Kidney epithelial cell (primary cell): ENCODE measurements around the gene WNT11. TPM values are rescaled to one million over a fixed set of nuclear protein-coding genes. Genes with fewer than 3 reads are reported as not detected.

Experiments
- DNase-seq: peaks from one replicate; pipeline ENCODE4 v3.0.0-alpha.2; 2010; ENCODE audit warnings: low read depth
- H3K27me3 ChIP-seq: 2 replicates; pipeline ENCODE4 v1.6.0; 2011; ENCODE audit warnings: low read length; ENCODE audit not compliant: control insufficient read depth, insufficient read depth
- H3K36me3 ChIP-seq: 2 replicates; pipeline ENCODE4 v1.5.1; 2011; ENCODE audit warnings: low read length; ENCODE audit not compliant: control insufficient read depth, insufficient read depth
- H3K4me3 ChIP-seq: 2 replicates; pipeline ENCODE4 v1.5.1; 2011; ENCODE audit warnings: low read depth, mild to moderate bottlenecking, control low read depth, low read length
- total RNA-seq: library from RNA; depleted of rRNA; stranded (reverse); fragments of >200 nt; gene quantifications from 2 replicates; pipeline ENCODE4 v1.2.3, GENCODE V29; 2015
- TF ChIP-seq, protein P1 (sequence below): IDR thresholded peaks from 2 replicates; pipeline ENCODE4 v1.5.1; 2011; ENCODE audit warnings: mild to moderate bottlenecking, moderate library complexity, low read length, control low read depth, inconsistent platforms; ENCODE audit not compliant: insufficient read depth, poor library complexity, severe bottlenecking

Gene WNT11
- total RNA-seq, 1 donor from 2014 or later, result 0.21 TPM

DNA sequence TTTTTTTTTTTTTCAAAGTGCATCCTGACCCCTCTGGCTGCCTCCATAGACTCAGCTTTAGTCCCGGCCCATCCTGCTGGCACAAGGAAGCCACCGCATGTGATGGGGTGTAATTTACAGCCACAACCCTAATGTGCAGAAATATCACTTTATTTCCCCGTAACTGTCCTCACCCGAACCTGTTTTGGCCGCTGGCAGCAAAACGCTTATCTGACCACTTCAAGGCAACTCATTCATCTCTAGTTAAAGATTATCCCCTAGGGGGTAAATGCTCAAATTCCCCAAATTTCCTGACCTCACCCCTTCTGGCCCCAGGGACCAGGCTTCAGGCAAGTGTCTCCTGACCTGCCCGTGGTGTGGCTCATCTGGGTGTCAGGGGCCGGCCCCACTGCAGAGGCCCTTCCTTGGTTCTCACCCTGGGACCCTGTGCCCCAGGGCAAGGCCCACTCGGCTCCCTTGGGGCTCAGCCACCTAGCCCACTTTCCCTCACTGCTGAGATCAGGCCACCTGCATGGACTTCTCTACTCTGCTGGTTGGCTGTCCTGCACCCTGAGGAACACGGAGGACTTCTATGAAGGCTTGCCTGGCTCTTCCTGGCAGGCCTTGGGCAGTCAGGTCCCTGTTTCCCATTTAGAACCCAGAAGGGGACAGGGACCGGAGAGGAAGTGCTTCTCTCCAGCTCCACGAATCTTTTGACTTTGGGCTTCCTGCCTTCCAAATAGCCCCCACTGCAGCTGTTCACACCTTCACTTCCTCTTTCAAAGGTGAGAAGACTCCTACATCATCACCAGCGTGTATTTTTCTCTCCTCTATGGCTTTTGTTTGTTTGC, 53.3 kb downstream of the WNT11 start:
- Histone ChIP-seq H3K27me3 (peaks cover 3% of the 10 kb centered on the region), H3K4me3 (no peak overlapping the region), H3K36me3 (no peaks in the 10 kb centered on the region)
- no peak for DNase-seq
- TF ChIP-seq, protein P1, sequence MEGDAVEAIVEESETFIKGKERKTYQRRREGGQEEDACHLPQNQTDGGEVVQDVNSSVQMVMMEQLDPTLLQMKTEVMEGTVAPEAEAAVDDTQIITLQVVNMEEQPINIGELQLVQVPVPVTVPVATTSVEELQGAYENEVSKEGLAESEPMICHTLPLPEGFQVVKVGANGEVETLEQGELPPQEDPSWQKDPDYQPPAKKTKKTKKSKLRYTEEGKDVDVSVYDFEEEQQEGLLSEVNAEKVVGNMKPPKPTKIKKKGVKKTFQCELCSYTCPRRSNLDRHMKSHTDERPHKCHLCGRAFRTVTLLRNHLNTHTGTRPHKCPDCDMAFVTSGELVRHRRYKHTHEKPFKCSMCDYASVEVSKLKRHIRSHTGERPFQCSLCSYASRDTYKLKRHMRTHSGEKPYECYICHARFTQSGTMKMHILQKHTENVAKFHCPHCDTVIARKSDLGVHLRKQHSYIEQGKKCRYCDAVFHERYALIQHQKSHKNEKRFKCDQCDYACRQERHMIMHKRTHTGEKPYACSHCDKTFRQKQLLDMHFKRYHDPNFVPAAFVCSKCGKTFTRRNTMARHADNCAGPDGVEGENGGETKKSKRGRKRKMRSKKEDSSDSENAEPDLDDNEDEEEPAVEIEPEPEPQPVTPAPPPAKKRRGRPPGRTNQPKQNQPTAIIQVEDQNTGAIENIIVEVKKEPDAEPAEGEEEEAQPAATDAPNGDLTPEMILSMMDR, result no peak

DNA sequence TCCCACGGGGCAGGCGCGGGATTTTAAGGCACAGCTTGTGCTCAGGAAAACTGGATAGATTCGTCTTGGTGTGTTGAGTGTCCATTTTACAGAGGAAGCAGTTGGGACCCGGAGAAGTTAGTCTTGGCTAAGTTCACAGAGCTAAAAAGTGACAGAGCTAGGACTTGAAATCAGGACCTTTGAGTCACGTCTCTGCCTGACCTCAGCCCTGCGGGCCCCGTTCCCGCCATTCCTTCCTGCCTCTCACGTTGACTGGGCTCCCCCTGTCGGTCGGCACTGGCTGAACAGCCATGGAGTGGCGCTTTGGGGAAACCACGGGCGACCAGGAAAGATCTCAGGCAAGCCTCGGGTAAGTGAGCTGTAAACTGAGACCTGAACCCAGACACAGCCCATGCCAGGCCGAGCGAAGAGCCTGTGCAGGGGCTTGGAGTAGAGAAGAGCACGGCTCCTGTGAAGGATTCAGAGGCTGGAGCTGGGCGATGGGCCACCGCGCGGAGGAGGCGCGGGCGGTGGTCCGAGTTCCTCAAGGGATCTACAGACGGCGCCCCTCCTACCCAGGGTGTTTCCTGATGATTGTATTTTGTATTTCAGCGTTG, 54.1 kb downstream of the WNT11 start:
- peak; percentile 31 for DNase-seq
- Histone ChIP-seq H3K4me3 (peak overlapping the region; percentile 5), H3K27me3 (peaks cover 3% of the 10 kb centered on the region), H3K36me3 (no peaks in the 10 kb centered on the region)
- TF ChIP-seq, protein P1, result peak; percentile 98

DNA sequence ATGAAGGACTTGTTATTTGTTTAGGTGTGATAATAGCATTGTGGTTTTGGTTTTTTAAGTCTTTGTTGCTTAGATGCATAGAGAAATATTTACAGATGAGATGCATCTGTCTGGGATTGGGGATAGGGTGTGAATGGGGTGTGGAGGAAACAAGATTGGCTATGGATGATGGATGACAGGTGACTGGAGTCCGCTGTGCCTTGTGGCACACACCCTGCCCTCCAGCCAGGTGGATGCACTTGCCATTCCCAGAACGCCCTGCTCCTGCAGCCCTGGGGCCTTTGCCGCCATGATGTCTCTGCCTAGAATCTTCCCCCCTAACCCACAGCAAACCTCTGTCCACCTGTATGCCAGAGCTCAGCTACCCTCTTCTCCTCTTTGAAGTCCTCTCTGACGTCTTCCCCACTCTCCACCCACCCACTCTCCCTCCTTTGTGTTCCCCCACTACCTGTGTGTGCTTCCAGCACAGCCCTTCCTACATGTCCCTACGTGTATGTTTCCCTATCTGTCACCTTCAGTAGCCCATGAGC, 54.7 kb downstream of the WNT11 start:
- Histone ChIP-seq H3K27me3 (peaks cover 3% of the 10 kb centered on the region), H3K4me3 (no peak overlapping the region), H3K36me3 (no peaks in the 10 kb centered on the region)
- DNase-seq, result no peak
- TF ChIP-seq, protein P1, result no peak

DNA sequence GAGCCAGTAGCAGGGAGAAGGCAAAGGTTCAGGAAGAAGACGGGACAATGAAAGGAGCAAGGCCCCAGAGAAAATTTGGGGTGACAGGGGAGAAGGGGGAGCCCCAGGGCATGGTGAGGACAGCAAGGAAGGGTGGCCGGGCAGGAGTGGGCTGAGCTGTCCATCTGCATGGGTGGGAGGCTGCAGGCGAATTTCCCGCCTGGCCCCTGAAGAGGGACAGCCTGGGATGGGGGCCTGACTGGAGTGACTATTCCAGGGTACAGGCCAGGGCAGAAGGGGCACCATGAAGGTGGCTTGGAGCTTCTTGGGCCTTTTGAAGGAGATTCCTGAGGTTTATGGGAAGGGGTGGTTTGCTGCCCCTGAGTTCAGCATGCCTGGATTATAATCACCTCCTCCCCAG, 56.2 kb downstream of the WNT11 start:
- DNase-seq, result no peak
- TF ChIP-seq, protein P1, result no peak
- Histone ChIP-seq H3K36me3 (no peaks in the 10 kb centered on the region), H3K27me3 (peaks cover 3% of the 10 kb centered on the region), H3K4me3 (no peak overlapping the region)

DNA sequence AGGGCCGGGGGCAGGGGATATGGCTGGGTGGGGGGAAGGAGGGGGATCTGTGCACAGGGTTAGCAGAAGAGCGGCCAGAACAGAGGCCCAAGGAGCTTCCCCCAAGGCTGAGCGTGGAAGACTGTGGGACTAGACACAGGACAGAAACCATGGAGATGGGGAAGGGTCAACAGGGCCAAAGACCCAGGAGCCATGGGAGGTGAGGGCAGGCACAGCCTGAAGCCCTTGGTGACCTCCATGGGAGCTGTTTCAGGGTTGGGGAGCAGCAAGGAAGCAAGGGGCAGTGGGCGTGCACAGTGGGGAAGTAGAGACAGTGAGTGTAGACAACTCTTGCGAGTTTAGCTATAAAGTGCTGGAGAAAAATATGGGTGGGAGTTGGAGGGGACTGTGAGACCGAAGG, 56.6 kb downstream of the WNT11 start:
- TF ChIP-seq, protein P1, result no peak
- no peak for DNase-seq
- Histone ChIP-seq H3K36me3 (no peaks in the 10 kb centered on the region), H3K27me3 (peaks cover 3% of the 10 kb centered on the region), H3K4me3 (no peak overlapping the region)
